ENCODE results near the gene DPP8.

DNA sequence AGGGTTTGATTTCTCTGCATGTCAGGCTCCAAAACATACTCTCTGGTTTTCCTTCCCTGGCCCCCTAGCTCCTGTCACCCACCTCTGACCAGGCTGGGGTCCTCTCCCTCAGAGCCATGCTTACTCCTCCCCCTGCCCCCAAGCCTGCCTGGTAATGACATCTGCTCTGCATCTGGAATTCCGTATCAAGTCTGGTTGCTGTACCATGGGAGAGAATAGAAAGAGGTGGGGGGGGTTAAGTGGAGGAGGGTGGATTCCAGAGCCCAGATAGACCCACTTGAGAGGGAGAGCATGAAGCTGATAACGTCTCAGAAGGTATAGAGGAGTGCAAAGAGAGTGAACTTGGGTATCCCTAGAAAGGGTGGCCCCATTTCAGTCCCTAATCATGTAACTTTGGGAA, 98.9 kb downstream of the DPP8 start:
- TF ChIP-seq, protein P1, sequence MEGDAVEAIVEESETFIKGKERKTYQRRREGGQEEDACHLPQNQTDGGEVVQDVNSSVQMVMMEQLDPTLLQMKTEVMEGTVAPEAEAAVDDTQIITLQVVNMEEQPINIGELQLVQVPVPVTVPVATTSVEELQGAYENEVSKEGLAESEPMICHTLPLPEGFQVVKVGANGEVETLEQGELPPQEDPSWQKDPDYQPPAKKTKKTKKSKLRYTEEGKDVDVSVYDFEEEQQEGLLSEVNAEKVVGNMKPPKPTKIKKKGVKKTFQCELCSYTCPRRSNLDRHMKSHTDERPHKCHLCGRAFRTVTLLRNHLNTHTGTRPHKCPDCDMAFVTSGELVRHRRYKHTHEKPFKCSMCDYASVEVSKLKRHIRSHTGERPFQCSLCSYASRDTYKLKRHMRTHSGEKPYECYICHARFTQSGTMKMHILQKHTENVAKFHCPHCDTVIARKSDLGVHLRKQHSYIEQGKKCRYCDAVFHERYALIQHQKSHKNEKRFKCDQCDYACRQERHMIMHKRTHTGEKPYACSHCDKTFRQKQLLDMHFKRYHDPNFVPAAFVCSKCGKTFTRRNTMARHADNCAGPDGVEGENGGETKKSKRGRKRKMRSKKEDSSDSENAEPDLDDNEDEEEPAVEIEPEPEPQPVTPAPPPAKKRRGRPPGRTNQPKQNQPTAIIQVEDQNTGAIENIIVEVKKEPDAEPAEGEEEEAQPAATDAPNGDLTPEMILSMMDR (conservative IDR thresholded peaks at IDR 0.05; ENCODE audit: low read depth, low read length): no peak
- no peak for TF ChIP-seq EZH2 (IDR thresholded peaks at IDR 0.05; ENCODE audit: borderline replicate concordance, low read depth, low read length, poor library complexity, severe bottlenecking)
